WTC11 (cell line): Measurements from ENCODE around the gene KIAA2012. TPM values are rescaled to one million over a fixed set of nuclear protein-coding genes. Genes with fewer than 3 reads are reported as not detected.

Experiments
- ATAC-seq: fragments of 200-7000 bp; cut with Tn5 transposase; 2 replicates; pipeline ENCODE4 v1.10.0; 2021; ENCODE audit warnings: mild to moderate bottlenecking, moderate library complexity
- CTCF ChIA-PET: fragments of 300-600 bp; sonication (Branson Sonifier 250); formaldehyde crosslinking; loops from one replicate; lab custom pipeline; 2021; ENCODE audit warnings: antibody characterized with exemption; lab: Charles Lee
- POLR2A ChIA-PET: fragments of 350-600 bp; sonication (Branson Sonifier 250); formaldehyde crosslinking; loops from one replicate; lab custom pipeline; 2021; ENCODE audit warnings: antibody characterized with exemption; lab: Charles Lee
- DNase-seq: peaks from one replicate; pipeline ENCODE4 v3.0.0; 2021; ENCODE audit warnings: low spot score
- H3K27ac Mint-ChIP-seq: 2 replicates; pipeline ENCODE4 v1.8.0; 2021; ENCODE audit warnings: mixed read lengths
- H3K27me3 Mint-ChIP-seq: 2 replicates; pipeline ENCODE4 v1.8.0; 2021; ENCODE audit warnings: low read depth, mild to moderate bottlenecking, moderate library complexity, mixed read lengths
- H3K36me3 Mint-ChIP-seq: 2 replicates; pipeline ENCODE4 v1.8.0; 2021; ENCODE audit warnings: mixed read lengths
- H3K4me1 Mint-ChIP-seq: 2 replicates; pipeline ENCODE4 v1.8.0; 2022; ENCODE audit warnings: mixed read lengths
- H3K4me3 Mint-ChIP-seq: 2 replicates; pipeline ENCODE4 v1.8.0; 2021; ENCODE audit warnings: mild to moderate bottlenecking, moderate library complexity, mixed read lengths
- H3K9me3 Mint-ChIP-seq: 2 replicates; pipeline ENCODE4 v1.8.0; 2021; ENCODE audit warnings: mixed read lengths
- FOXJ3 ChIP-seq: sonication (generic); formaldehyde crosslinking; IDR thresholded peaks from 2 replicates; pipeline ENCODE4 v1.9.0; 2021; ENCODE audit warnings: missing genetic modification reagents, mild to moderate bottlenecking, borderline replicate concordance
- GRHL2 ChIP-seq: fragments of 250-450 bp; sonication (Bioruptor Pico); IDR thresholded peaks from 2 replicates; pipeline ENCODE4 v1.8.0; 2022; ENCODE audit warnings: mild to moderate bottlenecking, moderate library complexity; ENCODE audit not compliant: insufficient replicate concordance, severe bottlenecking
- IRF2 ChIP-seq: sonication (generic); formaldehyde crosslinking; IDR thresholded peaks from 2 replicates; pipeline ENCODE4 v1.8.0; 2022; ENCODE audit warnings: low read depth, missing genetic modification reagents, borderline replicate concordance
- NFE2L1 ChIP-seq: sonication (generic); formaldehyde crosslinking; IDR thresholded peaks from 2 replicates; pipeline ENCODE4 v1.8.1; 2023; ENCODE audit warnings: missing genetic modification reagents
- NR2C2 ChIP-seq: sonication (generic); formaldehyde crosslinking; IDR thresholded peaks from 2 replicates; pipeline ENCODE4 v1.8.0; 2022; ENCODE audit warnings: mild to moderate bottlenecking, missing genetic modification reagents
- RORB ChIP-seq: fragments of 250-450 bp; sonication (Bioruptor Pico); IDR thresholded peaks from 2 replicates; pipeline ENCODE4 v1.9.0; 2021; ENCODE audit warnings: mild to moderate bottlenecking
- SMAD4 ChIP-seq: sonication (generic); formaldehyde crosslinking; IDR thresholded peaks from 2 replicates; pipeline ENCODE4 v1.8.0; 2022; ENCODE audit warnings: mild to moderate bottlenecking, missing genetic modification reagents
- SOX15 ChIP-seq: fragments of 250-450 bp; sonication (Bioruptor Pico); IDR thresholded peaks from 2 replicates; pipeline ENCODE4 v1.9.0; 2021; ENCODE audit warnings: mild to moderate bottlenecking
- TEAD4 ChIP-seq: sonication (generic); formaldehyde crosslinking; IDR thresholded peaks from 2 replicates; pipeline ENCODE4 v1.8.0; 2022; ENCODE audit warnings: mild to moderate bottlenecking, missing genetic modification reagents
- ZNF121 ChIP-seq: sonication (generic); formaldehyde crosslinking; IDR thresholded peaks from 2 replicates; pipeline ENCODE4 v1.8.0; 2023; ENCODE audit warnings: missing genetic modification reagents
- ZNF232 ChIP-seq: sonication (generic); formaldehyde crosslinking; IDR thresholded peaks from 2 replicates; pipeline ENCODE4 v1.8.0; 2022; ENCODE audit warnings: mild to moderate bottlenecking, missing genetic modification reagents
- total RNA-seq: library from RNA; stranded (reverse); gene quantifications from 3 replicates; pipeline ENCODE4 v1.2.3, GENCODE V29; 2021
- TF ChIP-seq, protein P1 (sequence below): fragments of 250-450 bp; sonication (Bioruptor Pico); IDR thresholded peaks from 2 replicates; pipeline ENCODE4 v1.9.0; 2021; ENCODE audit warnings: mild to moderate bottlenecking, borderline replicate concordance
- TF ChIP-seq, protein P2 (sequence below): sonication (generic); formaldehyde crosslinking; conservative IDR thresholded peaks from 2 replicates; pipeline ENCODE4 v1.8.1; 2022; ENCODE audit warnings: mild to moderate bottlenecking, missing genetic modification reagents
- TF ChIP-seq, protein P3 (sequence below): sonication (generic); formaldehyde crosslinking; IDR thresholded peaks from 2 replicates; pipeline ENCODE4 v1.8.1; 2022; ENCODE audit warnings: missing genetic modification reagents, borderline replicate concordance
- TF ChIP-seq, protein P4 (sequence below): sonication (generic); formaldehyde crosslinking; IDR thresholded peaks from 2 replicates; pipeline ENCODE4 v1.8.1; 2022; ENCODE audit warnings: low read depth, missing genetic modification reagents, borderline replicate concordance
- TF ChIP-seq, protein P5 (sequence below): sonication (generic); formaldehyde crosslinking; IDR thresholded peaks from 2 replicates; pipeline ENCODE4 v1.8.0; 2022; ENCODE audit warnings: mild to moderate bottlenecking, missing genetic modification reagents

The KIAA2012 gene
- total RNA-seq, 1 experiment from 2014 or later, result not detected

DNA sequence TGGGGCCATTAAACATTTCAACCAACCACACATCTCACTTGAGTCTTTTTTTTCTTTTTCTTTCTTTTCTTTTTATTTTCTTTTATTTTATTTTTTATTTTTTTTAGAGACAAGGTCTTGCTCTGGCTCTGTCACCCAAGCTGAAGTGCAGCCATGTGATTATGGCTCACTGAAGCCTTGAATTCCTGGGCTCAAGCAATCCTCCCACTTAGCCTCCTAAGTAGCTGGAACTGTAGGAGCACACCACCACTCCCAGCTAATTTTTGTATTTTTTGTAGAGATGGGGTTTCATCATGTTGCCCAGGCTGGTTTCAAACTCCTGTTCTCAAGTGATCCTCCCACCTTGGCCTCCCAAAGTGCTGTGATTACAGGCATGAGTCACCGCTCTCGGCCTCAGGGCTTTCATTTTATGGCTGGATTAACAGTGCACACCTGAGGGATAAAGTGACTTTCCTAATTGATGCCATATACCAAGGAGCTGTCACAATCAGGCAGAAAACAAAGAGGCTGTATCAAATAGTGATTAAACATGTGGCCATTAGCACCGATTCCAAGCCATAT is 21.5 kb downstream of the KIAA2012 start (continued):
- TF ChIP-seq, protein P1, sequence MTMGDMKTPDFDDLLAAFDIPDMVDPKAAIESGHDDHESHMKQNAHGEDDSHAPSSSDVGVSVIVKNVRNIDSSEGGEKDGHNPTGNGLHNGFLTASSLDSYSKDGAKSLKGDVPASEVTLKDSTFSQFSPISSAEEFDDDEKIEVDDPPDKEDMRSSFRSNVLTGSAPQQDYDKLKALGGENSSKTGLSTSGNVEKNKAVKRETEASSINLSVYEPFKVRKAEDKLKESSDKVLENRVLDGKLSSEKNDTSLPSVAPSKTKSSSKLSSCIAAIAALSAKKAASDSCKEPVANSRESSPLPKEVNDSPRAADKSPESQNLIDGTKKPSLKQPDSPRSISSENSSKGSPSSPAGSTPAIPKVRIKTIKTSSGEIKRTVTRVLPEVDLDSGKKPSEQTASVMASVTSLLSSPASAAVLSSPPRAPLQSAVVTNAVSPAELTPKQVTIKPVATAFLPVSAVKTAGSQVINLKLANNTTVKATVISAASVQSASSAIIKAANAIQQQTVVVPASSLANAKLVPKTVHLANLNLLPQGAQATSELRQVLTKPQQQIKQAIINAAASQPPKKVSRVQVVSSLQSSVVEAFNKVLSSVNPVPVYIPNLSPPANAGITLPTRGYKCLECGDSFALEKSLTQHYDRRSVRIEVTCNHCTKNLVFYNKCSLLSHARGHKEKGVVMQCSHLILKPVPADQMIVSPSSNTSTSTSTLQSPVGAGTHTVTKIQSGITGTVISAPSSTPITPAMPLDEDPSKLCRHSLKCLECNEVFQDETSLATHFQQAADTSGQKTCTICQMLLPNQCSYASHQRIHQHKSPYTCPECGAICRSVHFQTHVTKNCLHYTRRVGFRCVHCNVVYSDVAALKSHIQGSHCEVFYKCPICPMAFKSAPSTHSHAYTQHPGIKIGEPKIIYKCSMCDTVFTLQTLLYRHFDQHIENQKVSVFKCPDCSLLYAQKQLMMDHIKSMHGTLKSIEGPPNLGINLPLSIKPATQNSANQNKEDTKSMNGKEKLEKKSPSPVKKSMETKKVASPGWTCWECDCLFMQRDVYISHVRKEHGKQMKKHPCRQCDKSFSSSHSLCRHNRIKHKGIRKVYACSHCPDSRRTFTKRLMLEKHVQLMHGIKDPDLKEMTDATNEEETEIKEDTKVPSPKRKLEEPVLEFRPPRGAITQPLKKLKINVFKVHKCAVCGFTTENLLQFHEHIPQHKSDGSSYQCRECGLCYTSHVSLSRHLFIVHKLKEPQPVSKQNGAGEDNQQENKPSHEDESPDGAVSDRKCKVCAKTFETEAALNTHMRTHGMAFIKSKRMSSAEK (CRISPR knock-in tag), result no peak
- TF ChIP-seq NFE2L1 (CRISPR knock-in tag), result no peak
- TF ChIP-seq TEAD4 (CRISPR knock-in tag), result no peak

DNA sequence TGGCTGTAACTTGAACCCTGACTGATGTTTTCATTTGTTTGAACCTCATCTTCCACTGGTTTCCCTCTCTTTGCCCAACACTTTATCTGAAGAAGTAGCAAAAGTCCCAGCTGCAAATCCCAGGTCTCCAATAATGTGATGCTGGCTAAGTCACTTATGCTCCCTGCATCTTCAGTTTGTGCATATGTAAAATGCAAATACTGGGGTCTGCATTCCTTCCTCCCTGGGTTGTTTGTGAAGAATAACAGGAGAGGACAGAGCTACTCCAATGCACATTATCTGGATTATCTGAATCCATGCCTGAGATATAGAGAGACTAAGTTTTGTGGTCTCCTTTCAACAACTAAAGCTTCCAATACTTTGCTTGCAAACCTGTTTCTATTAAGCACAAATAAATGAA is 22.2 kb downstream of the KIAA2012 start:
- H3K9me3 Mint-ChIP-seq, result 0 out of 2 replicates have a peak, but pooled peaks cover 10% of the 10 kb centered on the region
- no peaks in the 10 kb centered on the region for H3K36me3 Mint-ChIP-seq
- ChIA-PET POLR2A (no interaction called here), CTCF (no interaction called here)
- H3K27me3 Mint-ChIP-seq, result no peaks in the 10 kb centered on the region
- no peak overlapping the region for H3K4me3 Mint-ChIP-seq
- peaks cover 18% of the 10 kb centered on the region for H3K4me1 Mint-ChIP-seq
- DNase-seq, result no peak
- TF ChIP-seq SMAD4 (CRISPR knock-in tag), result no peak
- TF ChIP-seq, protein P2, sequence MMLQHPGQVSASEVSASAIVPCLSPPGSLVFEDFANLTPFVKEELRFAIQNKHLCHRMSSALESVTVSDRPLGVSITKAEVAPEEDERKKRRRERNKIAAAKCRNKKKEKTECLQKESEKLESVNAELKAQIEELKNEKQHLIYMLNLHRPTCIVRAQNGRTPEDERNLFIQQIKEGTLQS (CRISPR knock-in tag), result no peak
- no peak for TF ChIP-seq SOX15 (CRISPR knock-in tag)
- no peak for TF ChIP-seq IRF2
- no peak overlapping the region for H3K27ac Mint-ChIP-seq
- no peak for ATAC-seq

DNA sequence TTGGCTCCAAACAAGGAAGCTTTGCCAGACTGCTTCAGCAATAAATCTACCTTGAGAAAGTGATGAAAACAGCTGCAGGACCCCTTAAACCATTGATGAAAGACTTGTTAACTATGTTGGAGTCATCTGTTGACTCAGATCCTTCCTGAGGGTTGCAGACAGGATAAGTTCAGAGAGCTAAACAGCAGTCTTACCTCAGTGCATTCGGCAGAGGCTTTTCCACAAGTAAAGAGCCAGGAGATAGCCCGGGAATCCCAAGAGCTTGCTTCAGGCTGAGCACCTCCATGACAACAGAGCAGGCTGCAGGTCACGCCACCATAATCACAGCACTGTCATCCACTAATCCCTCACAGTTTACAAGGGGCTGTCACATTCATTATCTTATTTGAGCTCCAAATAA is 23.7 kb downstream of the KIAA2012 start:
- ATAC-seq (no peak), DNase-seq (no peak)
- Mint-ChIP-seq H3K36me3 (no peaks in the 10 kb centered on the region), H3K9me3 (0 out of 2 replicates have a peak, but pooled peaks cover 4% of the 10 kb centered on the region), H3K27me3 (no peaks in the 10 kb centered on the region), H3K27ac (no peak overlapping the region), H3K4me1 (peaks cover 24% of the 10 kb centered on the region), H3K4me3 (no peak overlapping the region)
- TF ChIP-seq GRHL2 (CRISPR knock-in tag) (no peak), FOXJ3 (CRISPR knock-in tag) (no peak), RORB (CRISPR knock-in tag) (no peak), ZNF121 (CRISPR knock-in tag) (no peak)
- TF ChIP-seq, protein P3, sequence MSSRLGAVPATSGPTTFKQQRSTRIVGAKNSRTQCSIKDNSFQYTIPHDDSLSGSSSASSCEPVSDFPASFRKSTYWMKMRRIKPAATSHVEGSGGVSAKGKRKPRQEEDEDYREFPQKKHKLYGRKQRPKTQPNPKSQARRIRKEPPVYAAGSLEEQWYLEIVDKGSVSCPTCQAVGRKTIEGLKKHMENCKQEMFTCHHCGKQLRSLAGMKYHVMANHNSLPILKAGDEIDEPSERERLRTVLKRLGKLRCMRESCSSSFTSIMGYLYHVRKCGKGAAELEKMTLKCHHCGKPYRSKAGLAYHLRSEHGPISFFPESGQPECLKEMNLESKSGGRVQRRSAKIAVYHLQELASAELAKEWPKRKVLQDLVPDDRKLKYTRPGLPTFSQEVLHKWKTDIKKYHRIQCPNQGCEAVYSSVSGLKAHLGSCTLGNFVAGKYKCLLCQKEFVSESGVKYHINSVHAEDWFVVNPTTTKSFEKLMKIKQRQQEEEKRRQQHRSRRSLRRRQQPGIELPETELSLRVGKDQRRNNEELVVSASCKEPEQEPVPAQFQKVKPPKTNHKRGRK (CRISPR knock-in tag), result no peak
- POLR2A ChIA-PET, result no interaction called here
- CTCF ChIA-PET, result interaction anchor here (0.6 to 0.7 kb wide), 2 partner anchors 168 to 237 kb away, joined by 3 to 4 read pairs; no protein-coding TSS in a partner anchor

DNA sequence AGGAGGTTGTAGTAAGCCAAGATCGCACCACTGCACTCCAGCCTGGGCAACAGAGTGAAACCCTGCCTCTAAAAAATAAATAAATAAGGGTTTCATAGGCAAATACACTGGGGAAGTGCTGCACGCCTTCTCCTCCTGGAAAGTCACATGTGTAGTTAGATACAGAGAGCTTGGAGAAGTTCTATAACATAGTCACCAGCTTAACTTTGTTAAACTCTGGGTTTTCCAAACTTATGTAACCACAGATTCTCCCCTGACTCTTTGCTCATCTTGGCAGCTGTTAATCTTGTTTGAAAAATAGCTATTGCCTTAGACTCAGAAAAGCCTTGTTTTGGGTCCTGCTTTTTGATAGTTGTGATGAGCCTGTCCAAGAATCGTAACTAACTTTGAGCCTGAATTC is 25.2 kb downstream of the KIAA2012 start:
- Mint-ChIP-seq H3K27me3 (no peaks in the 10 kb centered on the region), H3K36me3 (no peaks in the 10 kb centered on the region), H3K4me1 (peaks cover 28% of the 10 kb centered on the region), H3K9me3 (no peaks in the 10 kb centered on the region), H3K27ac (no peak overlapping the region), H3K4me3 (no peak overlapping the region)
- ChIA-PET POLR2A (no interaction called here), CTCF (interaction anchor here (2.1 kb wide), 1 partner anchor 26 kb away, joined by 5 read pairs; no protein-coding TSS in a partner anchor)
- DNase-seq (no peak), ATAC-seq (no peak)
- TF ChIP-seq IRF2 (no peak), NR2C2 (CRISPR knock-in tag) (no peak), ZNF232 (no peak)
- TF ChIP-seq, protein P3 (CRISPR knock-in tag), result no peak
- TF ChIP-seq, protein P4, sequence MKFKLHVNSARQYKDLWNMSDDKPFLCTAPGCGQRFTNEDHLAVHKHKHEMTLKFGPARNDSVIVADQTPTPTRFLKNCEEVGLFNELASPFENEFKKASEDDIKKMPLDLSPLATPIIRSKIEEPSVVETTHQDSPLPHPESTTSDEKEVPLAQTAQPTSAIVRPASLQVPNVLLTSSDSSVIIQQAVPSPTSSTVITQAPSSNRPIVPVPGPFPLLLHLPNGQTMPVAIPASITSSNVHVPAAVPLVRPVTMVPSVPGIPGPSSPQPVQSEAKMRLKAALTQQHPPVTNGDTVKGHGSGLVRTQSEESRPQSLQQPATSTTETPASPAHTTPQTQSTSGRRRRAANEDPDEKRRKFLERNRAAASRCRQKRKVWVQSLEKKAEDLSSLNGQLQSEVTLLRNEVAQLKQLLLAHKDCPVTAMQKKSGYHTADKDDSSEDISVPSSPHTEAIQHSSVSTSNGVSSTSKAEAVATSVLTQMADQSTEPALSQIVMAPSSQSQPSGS (CRISPR knock-in tag), result no peak
- TF ChIP-seq, protein P5, sequence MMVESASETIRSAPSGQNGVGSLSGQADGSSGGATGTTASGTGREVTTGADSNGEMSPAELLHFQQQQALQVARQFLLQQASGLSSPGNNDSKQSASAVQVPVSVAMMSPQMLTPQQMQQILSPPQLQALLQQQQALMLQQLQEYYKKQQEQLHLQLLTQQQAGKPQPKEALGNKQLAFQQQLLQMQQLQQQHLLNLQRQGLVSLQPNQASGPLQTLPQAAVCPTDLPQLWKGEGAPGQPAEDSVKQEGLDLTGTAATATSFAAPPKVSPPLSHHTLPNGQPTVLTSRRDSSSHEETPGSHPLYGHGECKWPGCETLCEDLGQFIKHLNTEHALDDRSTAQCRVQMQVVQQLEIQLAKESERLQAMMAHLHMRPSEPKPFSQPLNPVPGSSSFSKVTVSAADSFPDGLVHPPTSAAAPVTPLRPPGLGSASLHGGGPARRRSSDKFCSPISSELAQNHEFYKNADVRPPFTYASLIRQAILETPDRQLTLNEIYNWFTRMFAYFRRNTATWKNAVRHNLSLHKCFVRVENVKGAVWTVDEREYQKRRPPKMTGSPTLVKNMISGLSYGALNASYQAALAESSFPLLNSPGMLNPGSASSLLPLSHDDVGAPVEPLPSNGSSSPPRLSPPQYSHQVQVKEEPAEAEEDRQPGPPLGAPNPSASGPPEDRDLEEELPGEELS (CRISPR knock-in tag), result no peak
